Astrocyte (in vitro differentiated cells and primary cell): ENCODE results near the gene TXLNG.
"Not testable (repeated sequence)": the region's sequence is repeated elsewhere in the genome, so short reads cannot be mapped to it uniquely, and the experiment has no call there.

Experiments
- EZH2 ChIP-seq: IDR thresholded peaks from 2 replicates; pipeline ENCODE4 v1.6.1; 2012; ENCODE audit warnings: mild to moderate bottlenecking, low read length, inconsistent platforms; ENCODE audit not compliant: insufficient read depth
- TF ChIP-seq, protein P1 (sequence below): IDR thresholded peaks from 2 replicates; pipeline ENCODE4 v1.5.1; 2011; ENCODE audit warnings: low read depth, mild to moderate bottlenecking, inconsistent platforms, low read length, moderate library complexity; ENCODE audit not compliant: insufficient read depth

- TF ChIP-seq, protein P1, sequence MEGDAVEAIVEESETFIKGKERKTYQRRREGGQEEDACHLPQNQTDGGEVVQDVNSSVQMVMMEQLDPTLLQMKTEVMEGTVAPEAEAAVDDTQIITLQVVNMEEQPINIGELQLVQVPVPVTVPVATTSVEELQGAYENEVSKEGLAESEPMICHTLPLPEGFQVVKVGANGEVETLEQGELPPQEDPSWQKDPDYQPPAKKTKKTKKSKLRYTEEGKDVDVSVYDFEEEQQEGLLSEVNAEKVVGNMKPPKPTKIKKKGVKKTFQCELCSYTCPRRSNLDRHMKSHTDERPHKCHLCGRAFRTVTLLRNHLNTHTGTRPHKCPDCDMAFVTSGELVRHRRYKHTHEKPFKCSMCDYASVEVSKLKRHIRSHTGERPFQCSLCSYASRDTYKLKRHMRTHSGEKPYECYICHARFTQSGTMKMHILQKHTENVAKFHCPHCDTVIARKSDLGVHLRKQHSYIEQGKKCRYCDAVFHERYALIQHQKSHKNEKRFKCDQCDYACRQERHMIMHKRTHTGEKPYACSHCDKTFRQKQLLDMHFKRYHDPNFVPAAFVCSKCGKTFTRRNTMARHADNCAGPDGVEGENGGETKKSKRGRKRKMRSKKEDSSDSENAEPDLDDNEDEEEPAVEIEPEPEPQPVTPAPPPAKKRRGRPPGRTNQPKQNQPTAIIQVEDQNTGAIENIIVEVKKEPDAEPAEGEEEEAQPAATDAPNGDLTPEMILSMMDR = not testable (repeated sequence)
- TF ChIP-seq EZH2 = not testable (repeated sequence)
Measured at GRCh38 chrX:16784440-16784839, 1.8 kb upstream of the TXLNG start.
